Panc1 (cell line): Measurements from ENCODE around the gene NOS1AP.

Source experiments
- TCF7L2 ChIP-seq: IDR thresholded peaks from 2 replicates; pipeline ENCODE4 v1.6.1; 2011; ENCODE audit warnings: mild to moderate bottlenecking, low read depth, low read length, inconsistent platforms
- TF ChIP-seq, protein P1 (sequence below): fragments of 450-650 bp; IDR thresholded peaks from 2 replicates; pipeline ENCODE4 v1.5.1; 2017; ENCODE audit warnings: mild to moderate bottlenecking
- TF ChIP-seq, protein P2 (sequence below), 2 experiments: IDR thresholded peaks; 2 replicates each; pipeline ENCODE4 v1.6.1; 2011 to 2012; ENCODE audit warnings: low read depth in 2 of 2, control low read depth in 1 of 2, low read length in 1 of 2, mild to moderate bottlenecking in 1 of 2, moderate library complexity in 1 of 2; ENCODE audit not compliant: insufficient read depth in 1 of 2

DNA sequence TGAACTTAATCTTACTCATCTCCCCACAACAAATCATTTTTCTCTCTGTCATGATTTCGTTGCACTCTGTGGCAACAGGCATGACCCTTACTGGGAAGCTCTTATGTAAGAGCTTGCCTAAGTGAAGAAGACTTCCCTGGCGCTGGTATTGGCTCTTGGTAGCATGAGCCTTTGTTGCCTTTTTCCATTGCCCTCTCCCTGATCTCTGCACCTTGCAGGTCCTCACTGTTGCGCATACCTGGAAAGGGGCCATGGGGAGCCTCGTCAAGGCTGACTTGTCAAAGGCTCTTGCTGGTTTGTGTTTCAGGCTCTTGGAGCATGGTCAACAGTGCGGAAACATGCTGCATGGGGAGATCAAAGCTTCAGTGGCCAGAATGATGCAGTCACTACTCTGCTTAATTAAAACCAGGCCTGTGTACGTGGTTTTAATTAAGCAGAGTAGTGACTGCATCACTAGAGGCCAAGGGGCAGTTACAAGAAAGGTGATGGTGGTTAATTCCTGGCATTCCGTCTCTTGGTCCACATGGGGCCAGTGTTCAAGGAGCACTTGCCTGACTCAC is 165.8 kb downstream of the NOS1AP start:
- TF ChIP-seq, protein P1, sequence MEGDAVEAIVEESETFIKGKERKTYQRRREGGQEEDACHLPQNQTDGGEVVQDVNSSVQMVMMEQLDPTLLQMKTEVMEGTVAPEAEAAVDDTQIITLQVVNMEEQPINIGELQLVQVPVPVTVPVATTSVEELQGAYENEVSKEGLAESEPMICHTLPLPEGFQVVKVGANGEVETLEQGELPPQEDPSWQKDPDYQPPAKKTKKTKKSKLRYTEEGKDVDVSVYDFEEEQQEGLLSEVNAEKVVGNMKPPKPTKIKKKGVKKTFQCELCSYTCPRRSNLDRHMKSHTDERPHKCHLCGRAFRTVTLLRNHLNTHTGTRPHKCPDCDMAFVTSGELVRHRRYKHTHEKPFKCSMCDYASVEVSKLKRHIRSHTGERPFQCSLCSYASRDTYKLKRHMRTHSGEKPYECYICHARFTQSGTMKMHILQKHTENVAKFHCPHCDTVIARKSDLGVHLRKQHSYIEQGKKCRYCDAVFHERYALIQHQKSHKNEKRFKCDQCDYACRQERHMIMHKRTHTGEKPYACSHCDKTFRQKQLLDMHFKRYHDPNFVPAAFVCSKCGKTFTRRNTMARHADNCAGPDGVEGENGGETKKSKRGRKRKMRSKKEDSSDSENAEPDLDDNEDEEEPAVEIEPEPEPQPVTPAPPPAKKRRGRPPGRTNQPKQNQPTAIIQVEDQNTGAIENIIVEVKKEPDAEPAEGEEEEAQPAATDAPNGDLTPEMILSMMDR = no peak
- TF ChIP-seq TCF7L2 = peak; percentile 63; the same call in 1 of the 2 replicates
- TF ChIP-seq, protein P2, sequence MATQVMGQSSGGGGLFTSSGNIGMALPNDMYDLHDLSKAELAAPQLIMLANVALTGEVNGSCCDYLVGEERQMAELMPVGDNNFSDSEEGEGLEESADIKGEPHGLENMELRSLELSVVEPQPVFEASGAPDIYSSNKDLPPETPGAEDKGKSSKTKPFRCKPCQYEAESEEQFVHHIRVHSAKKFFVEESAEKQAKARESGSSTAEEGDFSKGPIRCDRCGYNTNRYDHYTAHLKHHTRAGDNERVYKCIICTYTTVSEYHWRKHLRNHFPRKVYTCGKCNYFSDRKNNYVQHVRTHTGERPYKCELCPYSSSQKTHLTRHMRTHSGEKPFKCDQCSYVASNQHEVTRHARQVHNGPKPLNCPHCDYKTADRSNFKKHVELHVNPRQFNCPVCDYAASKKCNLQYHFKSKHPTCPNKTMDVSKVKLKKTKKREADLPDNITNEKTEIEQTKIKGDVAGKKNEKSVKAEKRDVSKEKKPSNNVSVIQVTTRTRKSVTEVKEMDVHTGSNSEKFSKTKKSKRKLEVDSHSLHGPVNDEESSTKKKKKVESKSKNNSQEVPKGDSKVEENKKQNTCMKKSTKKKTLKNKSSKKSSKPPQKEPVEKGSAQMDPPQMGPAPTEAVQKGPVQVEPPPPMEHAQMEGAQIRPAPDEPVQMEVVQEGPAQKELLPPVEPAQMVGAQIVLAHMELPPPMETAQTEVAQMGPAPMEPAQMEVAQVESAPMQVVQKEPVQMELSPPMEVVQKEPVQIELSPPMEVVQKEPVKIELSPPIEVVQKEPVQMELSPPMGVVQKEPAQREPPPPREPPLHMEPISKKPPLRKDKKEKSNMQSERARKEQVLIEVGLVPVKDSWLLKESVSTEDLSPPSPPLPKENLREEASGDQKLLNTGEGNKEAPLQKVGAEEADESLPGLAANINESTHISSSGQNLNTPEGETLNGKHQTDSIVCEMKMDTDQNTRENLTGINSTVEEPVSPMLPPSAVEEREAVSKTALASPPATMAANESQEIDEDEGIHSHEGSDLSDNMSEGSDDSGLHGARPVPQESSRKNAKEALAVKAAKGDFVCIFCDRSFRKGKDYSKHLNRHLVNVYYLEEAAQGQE (IDR thresholded peaks at IDR 0.05; ENCODE audit: insufficient read depth in 1 of 2, low read depth in 2 of 2, low read length in 1 of 2) = no peak
